Erythroblast (primary cell): ENCODE measurements around the gene E2F1.

Source experiments
- GATA1 ChIP-seq: IDR thresholded peaks from 2 replicates; pipeline ENCODE4 v1.6.1; 2011; ENCODE audit warnings: low read depth, mild to moderate bottlenecking, control low read depth, low read length, moderate library complexity
- POLR2A ChIP-seq: IDR thresholded peaks from 2 replicates; pipeline ENCODE4 v1.6.1; 2011; ENCODE audit warnings: mild to moderate bottlenecking, low read length

DNA sequence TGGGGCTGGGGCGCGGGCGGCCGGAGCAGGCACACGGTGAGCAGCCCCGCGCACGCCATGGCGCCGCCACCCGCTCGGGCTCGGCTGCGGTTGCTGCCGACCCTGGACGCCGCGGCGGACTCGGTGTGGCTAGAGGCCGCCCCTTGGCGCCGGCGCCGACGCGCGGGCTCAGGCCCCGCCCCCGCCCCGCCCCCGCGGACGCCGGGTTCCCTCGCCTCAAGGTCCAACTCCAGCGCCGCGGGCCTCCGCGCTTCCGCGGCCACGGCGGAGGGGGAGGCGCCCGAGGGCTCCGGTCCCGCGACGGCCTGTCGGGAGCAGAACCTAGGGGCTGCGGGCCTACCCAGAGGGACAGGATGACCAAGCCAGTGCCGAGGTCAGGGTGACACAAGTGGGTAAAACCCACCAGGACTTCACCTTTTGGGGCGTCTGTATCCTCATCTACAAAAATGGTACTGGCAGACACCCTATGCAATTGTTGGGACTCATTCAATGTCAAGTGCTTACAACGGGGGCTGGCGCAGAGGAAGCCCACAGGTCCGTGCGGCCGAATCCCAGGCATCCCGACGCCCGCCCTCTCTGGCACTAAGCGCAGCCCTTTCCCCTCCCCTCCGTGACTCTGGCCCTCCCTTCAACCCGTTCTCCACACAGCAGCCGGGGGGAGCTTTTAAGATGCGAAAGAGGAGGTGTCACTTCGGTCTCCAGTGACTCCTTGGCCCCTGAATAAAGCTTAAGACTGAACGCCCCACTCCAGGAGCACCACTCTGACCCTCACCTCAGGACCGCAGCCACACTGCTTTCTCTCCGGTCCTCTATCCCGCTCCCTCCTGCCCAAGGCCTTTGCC lies 11.7 kb downstream of the E2F1 start, which contains the start of gene NECAB3:
- TF ChIP-seq POLR2A (peak; percentile 29), GATA1 (no peak)
